Caco-2 (cell line): ENCODE measurements around the gene MEIOSIN. TPM values are rescaled to one million over a fixed set of nuclear protein-coding genes. Genes with fewer than 3 reads are reported as not detected.

Experiments
- BruUV-seq: library from RNA; stranded (reverse); fragments of 400-500 nt; replicated peaks from 2 replicates; lab custom pipeline; 2021; lab: Mats Ljungman, UMichigan
- CTCF ChIA-PET: fragments of 300-600 bp; sonication (Branson Sonifier 250); formaldehyde crosslinking; loops from one replicate; lab custom pipeline; 2022; ENCODE audit warnings: antibody characterized with exemption; lab: Charles Lee
- POLR2A ChIA-PET: fragments of 300-600 bp; sonication (Branson Sonifier 250); formaldehyde crosslinking; loops from one replicate; lab custom pipeline; 2022; ENCODE audit warnings: antibody characterized with exemption; lab: Charles Lee
- DNase-seq, 2 experiments: peaks; one replicate each; pipeline versions ENCODE4 v3.0.0 to v3.0.0-alpha.2; 2020 to 2022
- H3K27me3 ChIP-seq: replicated peaks from 2 replicates; pipeline ENCODE4 v1.6.0; 2011; ENCODE audit warnings: low read length; ENCODE audit not compliant: control insufficient read depth, insufficient read depth
- H3K36me3 ChIP-seq: 2 replicates; pipeline ENCODE4 v1.5.1; 2011; ENCODE audit warnings: low read length; ENCODE audit not compliant: control insufficient read depth, insufficient read depth
- H3K4me1 ChIP-seq: fragments of 250-450 bp; sonication (Bioruptor Pico); 2 replicates; pipeline ENCODE4 v1.5.1; 2020; ENCODE audit warnings: mild to moderate bottlenecking
- H3K4me3 ChIP-seq: 2 replicates; pipeline ENCODE4 v1.5.1; 2011; ENCODE audit warnings: low read depth, mild to moderate bottlenecking, control low read depth, low read length
- H3K9me3 ChIP-seq: fragments of 250-450 bp; sonication (Bioruptor Pico); 2 replicates; pipeline ENCODE4 v1.5.1; 2020; ENCODE audit warnings: mild to moderate bottlenecking, moderate library complexity
- H3K27ac Mint-ChIP-seq: one replicate; pipeline ENCODE4 v1.8.0; 2022; ENCODE audit warnings: mixed read lengths; ENCODE audit not compliant: unreplicated experiment
- H3K27me3 Mint-ChIP-seq: one replicate; pipeline ENCODE4 v1.8.0; 2022; ENCODE audit warnings: mixed read lengths; ENCODE audit not compliant: insufficient read depth, unreplicated experiment
- H3K36me3 Mint-ChIP-seq: one replicate; pipeline ENCODE4 v1.8.0; 2022; ENCODE audit warnings: mild to moderate bottlenecking, mixed read lengths; ENCODE audit not compliant: insufficient read depth, unreplicated experiment
- H3K4me1 Mint-ChIP-seq: one replicate; pipeline ENCODE4 v1.8.0; 2022; ENCODE audit warnings: low read depth, mixed read lengths; ENCODE audit not compliant: unreplicated experiment
- H3K4me3 Mint-ChIP-seq: one replicate; pipeline ENCODE4 v1.8.0; 2022; ENCODE audit warnings: mild to moderate bottlenecking, moderate library complexity, mixed read lengths; ENCODE audit not compliant: unreplicated experiment
- H3K9me3 Mint-ChIP-seq: one replicate; pipeline ENCODE4 v1.8.0; 2022; ENCODE audit warnings: mixed read lengths; ENCODE audit not compliant: unreplicated experiment
- CTCF ChIP-seq, 2 experiments: fragments of 200-600 bp in 1 of 2; IDR thresholded peaks; 1 replicate in 1 of 2; 2 replicates in 1 of 2; pipeline versions ENCODE4 v1.5.1 to v1.8.0; 2011 to 2022; ENCODE audit warnings: antibody characterized with exemption in 1 of 2, control low read depth in 1 of 2, inconsistent platforms in 1 of 2, low read depth in 1 of 2, low read length in 1 of 2, mild to moderate bottlenecking in 1 of 2, moderate library complexity in 1 of 2; ENCODE audit not compliant: insufficient read depth in 1 of 2, severe bottlenecking in 1 of 2, unreplicated experiment in 1 of 2
- intact Hi-C: fragments of 100-400 bp; cut with micrococcal nuclease; formaldehyde crosslinking; loops from one replicate; pipeline ENCODE4 v1.10.0; 2022; ENCODE audit not compliant: unreplicated experiment
- total RNA-seq: library from RNA; stranded (reverse); gene quantifications from 2 replicates; pipeline ENCODE4 v1.2.3, GENCODE V29; 2022

MEIOSIN gene
- total RNA-seq, 1 experiment from 2014 or later = not detected

GRCh38 chr19:45781214-45782161, 48.2 kb downstream of the MEIOSIN start:
- H3K4me3 Mint-ChIP-seq = no peak overlapping the region
- no peaks in the 10 kb centered on the region for H3K27me3 Mint-ChIP-seq

GRCh38 chr19:45782162-45782691, 49.0 kb downstream of the MEIOSIN start, which contains the start of gene DMPK:
TSS of gene DMPK (minus strand) at chr19:45782490. CDS start at chr19:45782352, 138 bp downstream.
- peak within 1 kb of the TSS; percentile 21 for H3K4me3 ChIP-seq
- CTCF ChIA-PET = interaction anchor here (0.5 to 2.7 kb wide), 10 partner anchors 8 to 613 kb away, joined by 3 to 10 read pairs (median 6); partner anchors contain the start of gene DMWD
- H3K4me1 Mint-ChIP-seq = peaks cover 18% of the 10 kb centered on the region
- H3K4me1 ChIP-seq = peaks cover 15% of the 10 kb centered on the region
- BruUV-seq = no TSS peak
- intact Hi-C loops = no loop called here
- DNase-seq = peak in 1 of 2 experiments; percentile 47
- no peak within 1 kb of the TSS for H3K27ac Mint-ChIP-seq
- H3K27me3 Mint-ChIP-seq = no peaks in the 10 kb centered on the region
- no peak for TF ChIP-seq CTCF (IDR thresholded peaks at IDR 0.05; ENCODE audit: insufficient read depth in 1 of 2, low read depth in 1 of 2, low read length in 1 of 2, severe bottlenecking in 1 of 2, unreplicated experiment in 1 of 2)
- H3K9me3 Mint-ChIP-seq = no peaks in the 10 kb centered on the region
- no peaks in the 10 kb centered on the region for H3K27me3 ChIP-seq
- H3K36me3 ChIP-seq = no peaks in the 10 kb centered on the region
- H3K4me3 Mint-ChIP-seq = no peak within 1 kb of the TSS
- POLR2A ChIA-PET = interaction anchor here (0.5 to 1.3 kb wide), 10 partner anchors 7 to 1114 kb away, joined by 3 to 14 read pairs (median 5); partner anchors contain the start of genes CCDC61, QPCTL and SYMPK
- H3K9me3 ChIP-seq = no peaks in the 10 kb centered on the region
- peaks cover 63% of the 10 kb centered on the region for H3K36me3 Mint-ChIP-seq

More at GRCh38 chr19:45781214-45782161, 48.2 kb downstream of the MEIOSIN start:
- BruUV-seq = no TSS peak
- peaks cover 67% of the 10 kb centered on the region for H3K36me3 Mint-ChIP-seq
- Histone ChIP-seq H3K27me3 (no peaks in the 10 kb centered on the region), H3K4me1 (peaks cover 15% of the 10 kb centered on the region), H3K9me3 (no peaks in the 10 kb centered on the region), H3K36me3 (no peaks in the 10 kb centered on the region), H3K4me3 (peak overlapping the region; percentile 21)
- H3K27ac Mint-ChIP-seq = no peak overlapping the region
- H3K4me1 Mint-ChIP-seq = peaks cover 18% of the 10 kb centered on the region
- intact Hi-C loops = no loop called here
- TF ChIP-seq CTCF (IDR thresholded peaks at IDR 0.05; ENCODE audit: insufficient read depth in 1 of 2, low read depth in 1 of 2, low read length in 1 of 2, severe bottlenecking in 1 of 2, unreplicated experiment in 1 of 2) = no peak
- DNase-seq = no peak
- POLR2A ChIA-PET = interaction anchor here (0.5 to 1.2 kb wide), 2 partner anchors 19 to 214 kb away, joined by 4 to 14 read pairs; partner anchors contain the start of gene CCDC61
- CTCF ChIA-PET = interaction anchor here (1.7 to 2.7 kb wide), 2 partner anchors 11 to 18 kb away, joined by 10 read pairs; no protein-coding TSS in a partner anchor
- H3K9me3 Mint-ChIP-seq = no peaks in the 10 kb centered on the region
